CD4-positive, alpha-beta T cell treated with Interleukin-12 subunit alpha and Interleukin-12 subunit beta, for 1 hour (primary cell): ENCODE measurements around the gene PLSCR3.

Source experiments
- DNase-seq: peaks from one replicate; pipeline ENCODE4 v3.0.0-alpha.2; 2020

The PLSCR3 gene

DNA sequence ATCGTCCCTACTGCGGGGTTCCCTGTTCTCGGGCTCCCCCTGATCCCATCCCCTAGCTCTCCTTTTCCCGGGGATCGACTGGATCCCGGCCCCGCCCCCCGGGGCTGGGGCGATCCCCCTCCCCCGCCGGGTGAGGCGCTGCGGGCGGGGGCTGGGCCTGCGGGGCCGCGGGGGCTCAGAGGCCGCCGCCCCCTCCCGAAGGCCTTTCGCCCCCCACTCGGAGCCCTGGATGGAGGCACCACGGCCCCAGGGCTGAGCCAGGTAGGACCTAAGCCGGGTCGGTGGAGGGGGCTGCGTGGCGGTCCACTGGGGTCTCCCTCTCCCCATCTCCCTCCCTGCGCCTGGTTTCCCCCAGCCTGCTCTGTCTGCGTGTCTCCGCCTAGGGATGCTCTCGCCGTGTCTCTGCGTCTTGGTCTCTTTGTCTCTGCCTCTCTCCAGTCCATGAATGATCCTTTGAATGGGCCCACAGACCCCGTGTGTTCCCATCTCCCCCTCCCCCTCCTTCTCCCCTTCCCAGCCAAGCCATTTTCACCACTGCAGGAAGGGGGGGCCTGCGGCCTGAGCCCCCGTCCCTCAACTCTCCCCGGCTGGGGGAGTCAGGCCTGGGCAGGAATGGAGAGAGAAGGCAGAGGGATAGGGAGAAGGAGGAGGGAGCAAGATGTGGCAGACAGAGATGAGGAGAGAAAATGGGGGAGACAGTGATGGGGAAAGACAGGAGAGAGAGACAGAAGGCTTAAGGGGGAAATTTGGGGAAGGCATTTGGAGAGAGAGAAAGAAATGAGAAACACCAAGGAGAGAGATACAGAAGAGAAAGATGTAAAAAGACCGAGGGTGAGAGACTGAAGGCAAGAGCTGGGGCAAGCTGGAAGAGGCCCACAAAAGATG, 11.3 kb upstream of the PLSCR3 start:
- DNase-seq, result no peak

DNA sequence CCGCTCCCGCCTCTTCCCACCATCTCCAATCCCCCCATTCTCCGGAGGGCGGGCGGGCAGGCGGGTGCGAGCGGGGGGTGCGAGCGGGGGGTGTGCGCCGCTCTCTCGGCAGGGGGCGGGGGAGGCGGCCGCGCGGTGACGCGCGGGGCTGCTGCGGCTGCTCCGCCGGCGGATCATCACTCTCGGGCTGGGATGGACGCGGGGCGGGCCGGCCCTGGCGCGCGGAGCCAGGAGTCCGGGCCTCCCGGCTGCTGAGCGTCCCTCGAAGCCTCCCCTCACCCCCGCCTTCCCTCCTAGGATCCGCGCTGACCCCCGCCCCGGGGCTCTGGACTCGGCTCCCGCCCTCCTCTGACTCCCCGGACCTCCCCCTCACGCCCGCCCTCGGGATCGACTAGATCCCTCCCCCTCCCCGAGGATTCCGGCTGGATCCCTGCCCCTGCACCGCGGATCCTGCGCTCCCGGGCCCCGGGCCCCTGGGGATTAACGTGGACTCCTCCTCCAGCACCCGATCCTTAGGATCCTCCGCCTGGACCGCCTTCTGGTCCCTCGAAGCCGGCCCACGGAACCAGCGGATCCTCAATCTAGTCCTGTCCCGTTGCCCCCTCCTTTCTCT, 10.5 kb upstream of the PLSCR3 start:
- peak; percentile 83 for DNase-seq

DNA sequence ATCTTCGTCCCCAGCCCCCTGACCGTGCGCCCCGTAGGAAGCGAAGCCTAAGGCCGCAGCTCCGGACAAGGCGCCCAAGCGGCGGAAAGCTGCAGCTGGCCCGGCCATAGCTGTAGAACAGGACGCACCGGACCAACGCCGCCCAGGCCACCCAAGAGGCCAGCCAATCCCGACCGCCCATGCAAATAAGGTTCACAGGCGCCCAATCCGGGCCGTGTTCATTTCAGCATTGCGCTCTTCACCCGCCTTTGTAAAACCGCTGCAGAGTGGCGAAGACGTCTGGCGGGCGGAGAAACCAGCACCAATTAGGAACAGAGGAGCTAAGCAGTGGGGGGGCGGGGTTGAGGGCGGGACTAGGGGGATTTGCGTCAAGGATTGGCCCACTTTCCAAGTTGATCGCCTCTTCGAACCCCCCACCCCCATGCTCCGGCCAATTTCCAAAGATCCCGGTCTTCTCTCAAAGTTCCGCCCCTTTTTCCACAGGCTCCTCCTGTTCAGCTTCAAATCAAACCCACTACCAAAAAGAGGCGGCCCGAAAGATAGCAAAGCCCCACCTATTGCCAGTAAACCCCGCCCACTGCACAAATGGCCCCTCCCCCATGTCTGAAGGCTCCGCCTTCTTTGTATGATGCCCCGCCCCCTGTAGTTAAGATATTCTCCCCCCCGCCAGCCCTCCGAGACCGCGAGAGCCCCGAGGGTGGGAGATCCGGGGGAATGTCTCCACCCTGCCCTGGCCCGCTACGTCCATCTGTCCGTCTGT, 9.8 kb upstream of the PLSCR3 start, which contains the start of gene TMEM256:
Gene TMEM256 (minus strand): TSS at position 121 of the 760 bp plus-strand sequence. CDS start 13 bp downstream, at position 108.
- DNase-seq, result peak; percentile 97

DNA sequence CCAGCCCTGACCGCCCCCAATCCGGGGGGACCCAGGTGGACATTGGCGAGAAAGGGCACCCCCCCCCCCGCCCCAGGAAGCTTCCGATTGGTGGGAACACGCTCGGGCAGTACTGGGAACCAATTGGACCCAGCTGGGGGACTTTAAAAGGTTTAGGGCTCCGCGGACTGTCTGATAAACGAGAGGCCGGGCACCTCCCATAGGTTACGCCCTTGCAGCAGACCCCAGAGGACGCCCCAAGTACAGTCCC, 9.3 kb upstream of the PLSCR3 start:
- DNase-seq, result no peak

GRCh38 chr17:7403043-7403726, 8.9 kb upstream of the PLSCR3 start:
- DNase-seq, result peak; percentile 22

DNA sequence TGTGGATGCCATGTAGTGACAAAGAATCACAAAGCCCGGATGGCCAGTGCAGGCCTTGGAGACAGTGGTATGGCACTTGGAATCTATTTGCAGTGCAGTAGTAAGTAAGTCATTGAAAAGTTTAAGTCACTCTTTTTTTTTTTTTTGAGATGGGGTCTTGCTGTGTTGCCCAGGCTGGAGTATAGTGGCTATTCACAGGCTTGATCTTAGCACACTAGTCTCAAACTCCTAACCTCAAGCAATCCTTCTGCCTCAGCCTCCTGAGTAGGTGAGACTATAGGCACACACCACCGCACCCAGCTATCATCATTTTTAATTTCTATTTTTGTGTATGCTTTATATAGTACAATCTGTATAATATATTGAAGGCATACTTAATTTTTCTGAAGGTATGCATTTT, 4.3 kb upstream of the PLSCR3 start:
- DNase-seq, result no peak

GRCh38 chr17:7396147-7396546, 1.8 kb upstream of the PLSCR3 start:
- no peak for DNase-seq

- peak; percentile 81 for DNase-seq
Measured at GRCh38 chr17:7393613-7394451, 493 bp downstream of the PLSCR3 start.

DNA sequence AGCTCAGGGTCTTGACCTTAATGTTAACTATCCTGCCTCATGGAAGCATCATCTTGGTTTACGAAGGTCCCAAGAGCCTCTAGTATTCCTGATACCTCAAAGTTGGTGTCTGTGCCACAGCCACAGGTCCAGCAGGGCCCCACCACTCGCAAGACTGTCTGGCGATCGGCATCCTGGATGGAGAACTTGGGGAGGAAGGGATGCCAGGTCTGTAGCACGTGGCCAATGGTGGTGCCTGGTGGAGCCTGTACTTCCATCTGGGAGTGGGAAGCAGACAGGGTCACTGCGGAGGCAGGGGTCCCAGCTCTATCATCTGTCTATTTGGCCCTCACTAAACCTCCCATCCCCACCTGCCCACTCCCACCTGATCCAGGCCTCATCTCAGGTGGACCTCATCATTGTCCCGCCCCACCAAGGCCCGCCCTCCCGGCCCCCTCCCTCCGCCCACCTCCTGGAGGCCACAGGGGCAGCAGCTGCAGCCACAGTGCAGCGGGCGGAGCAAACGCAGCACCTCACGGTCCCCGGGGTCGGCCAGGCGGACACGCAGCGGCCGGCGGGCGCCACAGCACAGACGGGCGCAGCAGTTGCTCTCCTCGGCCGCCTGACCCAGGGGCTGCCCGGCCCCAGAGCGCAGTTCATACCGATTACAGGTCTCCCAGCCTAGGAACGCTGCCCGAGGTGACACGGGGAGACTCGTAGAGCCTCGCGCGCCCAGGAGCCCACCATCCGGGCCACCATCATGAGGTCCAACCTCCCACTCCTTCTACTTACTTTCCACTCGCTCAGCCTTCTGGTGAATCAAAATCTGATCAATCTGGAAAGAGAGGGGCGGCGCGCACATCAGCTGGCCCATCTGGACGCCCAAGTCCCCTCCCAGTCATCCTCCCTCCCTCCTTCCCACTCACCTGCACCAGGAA, 1.4 kb downstream of the PLSCR3 start:
- DNase-seq, result no peak

- no peak for DNase-seq
Measured at GRCh38 chr17:7391307-7391706, 3.0 kb downstream of the PLSCR3 start.

DNA sequence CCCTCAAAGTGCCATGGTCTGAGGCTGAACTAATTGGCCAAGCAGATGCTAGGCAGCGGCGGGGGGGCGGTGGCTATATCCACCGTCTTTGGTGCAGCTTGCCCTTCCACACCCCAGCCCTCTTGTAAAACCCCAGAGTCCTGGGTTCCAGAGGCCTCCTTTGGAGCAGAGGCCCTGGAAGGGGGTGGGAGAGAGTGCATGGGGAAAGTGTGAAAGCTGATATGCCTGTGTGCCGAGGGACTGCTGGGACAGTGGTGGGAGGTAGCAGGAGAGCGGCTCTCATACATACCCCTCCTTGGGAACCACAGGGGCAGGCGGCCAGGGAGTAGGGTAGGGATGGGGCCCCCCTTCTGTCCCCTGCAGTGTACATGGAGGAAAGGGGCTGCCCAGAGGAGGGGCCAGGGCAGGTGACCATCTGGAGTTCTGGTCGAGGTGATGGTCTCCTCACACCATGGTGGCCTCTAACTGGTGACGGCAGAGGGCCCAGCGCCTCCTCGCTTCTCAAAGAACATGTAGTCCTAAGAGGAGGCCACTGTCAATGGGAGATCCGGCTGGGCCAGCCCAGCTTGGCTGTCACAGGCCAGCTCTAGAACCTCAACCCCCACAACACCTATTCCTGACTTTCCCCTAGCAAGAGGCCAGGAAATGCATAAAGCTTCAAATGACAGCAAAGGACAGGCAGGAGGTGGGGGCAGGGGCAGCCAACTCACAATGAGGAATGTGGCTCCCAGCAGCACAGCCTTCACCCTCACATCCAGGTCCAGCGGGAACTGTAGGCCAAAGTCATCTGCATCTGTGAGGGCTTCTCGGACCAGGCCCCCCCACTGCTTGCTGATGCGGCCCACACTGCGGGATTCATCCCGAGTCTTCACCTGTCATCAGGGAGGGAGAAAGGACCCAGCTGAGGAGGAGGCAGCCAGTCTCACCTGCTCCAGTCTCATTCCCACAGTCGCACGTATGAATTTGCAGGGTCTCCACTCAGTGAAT, 4.1 kb downstream of the PLSCR3 start:
- DNase-seq, result no peak

- no peak for DNase-seq
Measured at GRCh38 chr17:7388856-7389255, 5.5 kb downstream of the PLSCR3 start.

- no peak for DNase-seq
Measured at GRCh38 chr17:7384489-7385081, 9.7 kb downstream of the PLSCR3 start.

DNA sequence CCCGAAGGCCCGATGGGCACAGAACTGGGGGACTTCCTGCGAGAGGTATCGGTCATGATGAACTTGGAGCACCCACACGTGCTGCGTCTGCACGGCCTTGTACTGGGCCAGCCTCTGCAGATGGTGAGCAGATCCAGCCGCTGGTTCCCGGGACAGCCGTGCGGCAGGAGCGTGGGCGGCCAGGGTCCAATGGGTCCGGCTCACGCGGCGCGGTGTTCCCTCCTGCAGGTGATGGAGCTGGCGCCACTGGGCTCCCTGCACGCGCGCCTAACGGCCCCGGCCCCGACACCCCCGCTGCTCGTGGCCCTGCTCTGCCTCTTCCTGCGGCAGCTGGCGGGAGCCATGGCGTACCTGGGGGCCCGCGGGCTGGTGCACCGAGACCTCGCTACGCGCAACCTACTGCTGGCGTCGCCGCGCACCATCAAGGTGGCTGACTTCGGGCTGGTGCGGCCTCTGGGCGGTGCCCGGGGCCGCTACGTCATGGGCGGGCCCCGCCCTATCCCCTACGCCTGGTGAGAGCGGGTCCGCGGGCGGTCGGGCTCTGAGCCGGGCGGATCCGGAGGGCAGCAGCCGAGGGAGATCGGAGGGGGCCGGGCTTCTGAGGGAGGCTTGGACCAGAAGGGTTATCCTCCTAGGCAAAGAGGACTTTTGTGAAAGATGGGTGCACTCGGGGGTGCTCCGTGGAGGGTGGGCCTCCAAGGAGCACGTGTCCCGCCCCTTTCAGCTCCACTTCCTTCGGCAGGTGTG, 10.4 kb downstream of the PLSCR3 start:
- peak; percentile 86 for DNase-seq

DNA sequence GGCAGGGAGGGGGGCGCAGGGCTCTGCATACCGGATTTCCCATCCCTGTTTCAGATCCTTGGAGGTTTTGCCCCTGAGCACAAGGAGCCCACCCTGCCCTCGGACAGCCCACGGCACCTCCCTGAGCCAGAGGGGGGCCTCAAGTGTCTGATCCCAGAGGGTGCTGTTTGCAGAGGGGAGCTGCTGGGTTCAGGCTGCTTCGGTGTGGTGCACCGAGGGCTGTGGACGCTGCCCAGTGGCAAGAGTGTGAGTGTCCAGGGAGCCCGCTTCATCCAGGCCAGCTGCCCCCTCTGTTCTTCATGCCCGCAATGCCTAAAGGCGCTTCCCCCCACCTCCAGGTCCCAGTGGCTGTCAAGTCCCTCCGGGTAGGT, 11.0 kb downstream of the PLSCR3 start:
- no peak for DNase-seq

- DNase-seq, result no peak
Measured at GRCh38 chr17:7382901-7383300, 11.4 kb downstream of the PLSCR3 start.

- DNase-seq, result no peak
Measured at GRCh38 chr17:7380855-7381683, 13.3 kb downstream of the PLSCR3 start, which contains the start of gene TNK1. Gene TNK1 (plus strand): TSS chr17:7381089. CDS start chr17:7382927, 1,838 bp downstream.

- DNase-seq, result no peak
Measured at GRCh38 chr17:7380321-7380720, 14.0 kb downstream of the PLSCR3 start.
